Chondrocyte (in vitro differentiated cells): ENCODE results near the gene FAF1. TPM values are rescaled to one million over a fixed set of nuclear protein-coding genes. Genes with fewer than 3 reads are reported as not detected.
"Not testable (repeated sequence)": the region's sequence is repeated elsewhere in the genome, so short reads cannot be mapped to it uniquely, and the experiment has no call there.

Experiments
- DNase-seq: peaks from one replicate; pipeline ENCODE4 v3.0.0; 2021; ENCODE audit warnings: mixed read lengths, low spot score
- H3K27ac Mint-ChIP-seq: one replicate; pipeline ENCODE4 v1.8.0; 2021; ENCODE audit warnings: mild to moderate bottlenecking, moderate library complexity, mixed read lengths; ENCODE audit not compliant: unreplicated experiment
- H3K27me3 Mint-ChIP-seq: 2 replicates; pipeline ENCODE4 v1.8.0; 2021; ENCODE audit warnings: low read depth, mixed read lengths
- H3K36me3 Mint-ChIP-seq: 2 replicates; pipeline ENCODE4 v1.8.0; 2021; ENCODE audit warnings: low read depth, mixed read lengths
- H3K4me1 Mint-ChIP-seq: 2 replicates; pipeline ENCODE4 v1.8.0; 2021; ENCODE audit warnings: low read depth, mild to moderate bottlenecking, mixed read lengths
- H3K4me3 Mint-ChIP-seq: one replicate; pipeline ENCODE4 v1.8.0; 2021; ENCODE audit warnings: mild to moderate bottlenecking, moderate library complexity, mixed read lengths; ENCODE audit not compliant: unreplicated experiment
- H3K9me3 Mint-ChIP-seq: 2 replicates; pipeline ENCODE4 v1.8.0; 2021; ENCODE audit warnings: low read depth, mixed read lengths
- total RNA-seq: library from RNA; stranded (reverse); gene quantifications from 3 replicates; pipeline ENCODE4 v1.2.1, GENCODE V29; 2021
- TF ChIP-seq, protein P1 (sequence below): fragments of 200-600 bp; sonication (generic); IDR thresholded peaks from 2 replicates; pipeline ENCODE4 v1.5.0; 2021; ENCODE audit warnings: antibody characterized with exemption, mild to moderate bottlenecking, moderate library complexity

Gene FAF1
- total RNA-seq, 1 donor from 2014 or later: 38.7 TPM

DNA sequence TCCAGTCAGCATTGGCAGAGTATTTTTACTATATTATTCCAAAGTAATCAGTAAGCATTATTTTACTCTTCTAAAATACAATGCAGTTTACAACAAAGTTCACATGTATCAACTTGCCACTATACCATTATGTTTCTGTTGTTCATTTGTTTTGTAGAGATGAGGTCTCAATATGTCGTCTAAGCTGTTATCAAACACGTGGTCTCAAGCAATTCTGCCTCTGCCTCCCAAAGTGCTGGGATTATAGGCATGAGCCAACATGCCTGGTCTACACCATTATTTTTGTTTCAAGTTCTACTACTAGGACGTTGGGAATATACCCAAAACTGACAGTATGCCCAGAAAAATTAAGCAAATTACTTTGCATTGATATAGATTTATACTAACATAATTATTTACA, 19.8 kb downstream of the FAF1 start:
- H3K27ac Mint-ChIP-seq: no peak overlapping the region
- no peaks in the 10 kb centered on the region for H3K27me3 Mint-ChIP-seq
- H3K36me3 Mint-ChIP-seq: no peaks in the 10 kb centered on the region
- DNase-seq: no peak
- H3K9me3 Mint-ChIP-seq: no peaks in the 10 kb centered on the region
- no peaks in the 10 kb centered on the region for H3K4me1 Mint-ChIP-seq
- no peak overlapping the region for H3K4me3 Mint-ChIP-seq
- TF ChIP-seq, protein P1, sequence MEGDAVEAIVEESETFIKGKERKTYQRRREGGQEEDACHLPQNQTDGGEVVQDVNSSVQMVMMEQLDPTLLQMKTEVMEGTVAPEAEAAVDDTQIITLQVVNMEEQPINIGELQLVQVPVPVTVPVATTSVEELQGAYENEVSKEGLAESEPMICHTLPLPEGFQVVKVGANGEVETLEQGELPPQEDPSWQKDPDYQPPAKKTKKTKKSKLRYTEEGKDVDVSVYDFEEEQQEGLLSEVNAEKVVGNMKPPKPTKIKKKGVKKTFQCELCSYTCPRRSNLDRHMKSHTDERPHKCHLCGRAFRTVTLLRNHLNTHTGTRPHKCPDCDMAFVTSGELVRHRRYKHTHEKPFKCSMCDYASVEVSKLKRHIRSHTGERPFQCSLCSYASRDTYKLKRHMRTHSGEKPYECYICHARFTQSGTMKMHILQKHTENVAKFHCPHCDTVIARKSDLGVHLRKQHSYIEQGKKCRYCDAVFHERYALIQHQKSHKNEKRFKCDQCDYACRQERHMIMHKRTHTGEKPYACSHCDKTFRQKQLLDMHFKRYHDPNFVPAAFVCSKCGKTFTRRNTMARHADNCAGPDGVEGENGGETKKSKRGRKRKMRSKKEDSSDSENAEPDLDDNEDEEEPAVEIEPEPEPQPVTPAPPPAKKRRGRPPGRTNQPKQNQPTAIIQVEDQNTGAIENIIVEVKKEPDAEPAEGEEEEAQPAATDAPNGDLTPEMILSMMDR: no peak

DNA sequence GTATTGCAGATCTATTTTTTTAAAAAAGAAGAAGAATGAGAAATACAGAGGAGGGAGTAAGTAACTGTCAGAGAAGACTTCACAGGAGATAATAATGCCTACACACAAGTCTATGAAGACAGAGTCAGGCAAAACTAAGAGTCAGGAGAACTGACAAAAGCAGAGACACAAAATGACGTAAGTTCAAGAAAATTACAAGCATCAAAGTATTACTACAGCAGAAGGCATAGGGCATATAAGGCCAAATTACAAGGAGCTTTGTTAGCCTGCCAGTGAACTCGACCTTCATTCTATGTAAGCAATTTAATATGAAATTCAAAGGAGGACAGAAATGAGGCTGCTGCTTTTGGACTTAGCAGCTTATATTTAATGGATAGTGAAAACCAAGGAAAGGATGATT, 23.7 kb downstream of the FAF1 start:
- H3K27ac Mint-ChIP-seq: no peak overlapping the region
- no peak for DNase-seq
- H3K4me3 Mint-ChIP-seq: no peak overlapping the region
- TF ChIP-seq, protein P1: no peak
- no peaks in the 10 kb centered on the region for H3K36me3 Mint-ChIP-seq
- no peaks in the 10 kb centered on the region for H3K27me3 Mint-ChIP-seq
- H3K9me3 Mint-ChIP-seq: no peaks in the 10 kb centered on the region
- H3K4me1 Mint-ChIP-seq: no peaks in the 10 kb centered on the region

DNA sequence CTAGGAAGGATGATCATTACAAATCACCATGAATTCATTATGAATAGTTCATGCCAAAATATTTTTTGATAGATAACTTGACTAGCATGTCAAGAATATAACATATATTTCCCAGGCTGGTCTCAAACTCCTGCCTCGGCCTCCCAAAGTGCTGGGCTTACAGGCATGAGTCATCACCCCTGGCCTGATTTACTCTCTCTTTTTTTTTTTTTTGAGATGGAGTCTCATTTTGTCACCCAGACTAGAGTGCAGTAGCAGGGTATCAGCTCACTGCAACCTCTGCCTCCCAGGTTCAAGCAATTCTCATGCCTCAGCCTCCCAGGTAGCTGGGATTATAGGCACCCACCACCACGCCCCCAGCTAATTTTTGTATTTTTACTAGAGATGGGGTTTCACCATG, 24.8 kb downstream of the FAF1 start:
- not testable (repeated sequence) for H3K4me1 Mint-ChIP-seq, H3K27me3 Mint-ChIP-seq, H3K27ac Mint-ChIP-seq, H3K9me3 Mint-ChIP-seq, H3K36me3 Mint-ChIP-seq, H3K4me3 Mint-ChIP-seq, DNase-seq

DNA sequence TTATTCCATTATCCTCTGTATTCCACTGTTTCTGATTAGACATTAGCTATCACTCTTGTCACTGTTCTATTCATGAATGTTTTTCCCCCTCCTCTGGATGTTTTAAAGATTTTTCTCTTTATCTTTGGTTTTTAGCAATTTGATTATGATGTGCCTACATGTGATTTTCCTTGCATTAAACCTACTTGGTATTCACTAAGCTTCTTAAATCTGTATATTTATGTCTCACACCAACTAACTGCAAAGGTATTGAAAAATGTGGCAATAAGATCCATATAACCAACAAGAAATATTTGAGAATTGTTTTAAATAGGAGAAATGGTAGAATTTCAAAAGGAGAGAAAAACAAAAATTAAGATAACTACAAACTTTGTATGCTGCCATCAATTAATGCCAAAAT, 25.2 kb downstream of the FAF1 start:
- no peaks in the 10 kb centered on the region for H3K9me3 Mint-ChIP-seq
- H3K36me3 Mint-ChIP-seq: no peaks in the 10 kb centered on the region
- TF ChIP-seq, protein P1: no peak
- no peaks in the 10 kb centered on the region for H3K27me3 Mint-ChIP-seq
- no peak overlapping the region for H3K27ac Mint-ChIP-seq
- no peak overlapping the region for H3K4me3 Mint-ChIP-seq
- no peaks in the 10 kb centered on the region for H3K4me1 Mint-ChIP-seq
- no peak for DNase-seq

DNA sequence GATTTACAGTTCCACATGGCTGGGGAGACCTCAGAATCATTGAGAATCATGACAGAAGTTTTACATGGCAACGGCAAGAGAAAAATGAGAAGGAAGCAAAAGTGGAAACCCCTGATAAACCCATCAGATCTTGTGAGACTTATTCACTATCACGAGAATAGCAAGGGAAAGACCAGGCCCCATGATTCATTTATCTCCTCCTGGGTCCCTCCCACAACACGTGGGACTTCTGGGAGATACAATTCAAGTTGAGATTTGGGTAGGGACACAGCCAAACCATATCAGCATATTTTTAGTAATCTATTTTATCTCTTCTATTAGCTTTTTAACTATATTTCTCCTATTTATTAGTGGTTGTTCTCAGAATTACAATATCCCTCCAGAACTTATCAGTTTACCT, 26.3 kb downstream of the FAF1 start:
- H3K9me3 Mint-ChIP-seq: not testable (repeated sequence)

DNA sequence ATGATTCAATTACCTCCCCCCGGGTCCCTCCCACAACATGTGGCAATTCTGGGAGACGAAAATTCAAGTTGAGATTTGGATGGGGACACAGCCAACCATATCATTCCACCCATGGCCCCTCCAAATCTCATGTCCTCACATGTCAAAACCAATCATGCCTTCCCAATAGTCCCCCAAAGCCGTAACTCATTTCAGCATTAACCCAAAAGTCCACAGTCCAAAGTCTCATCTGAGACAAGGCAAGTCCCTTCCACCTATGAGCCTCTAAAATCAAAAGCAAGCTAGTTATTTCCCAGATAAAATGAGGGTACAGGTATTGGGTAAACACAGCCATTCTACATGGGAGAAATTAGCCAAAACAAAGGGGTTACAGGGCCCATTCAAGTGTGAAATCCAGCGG, 28.0 kb downstream of the FAF1 start:
- DNase-seq, H3K4me1 Mint-ChIP-seq, H3K4me3 Mint-ChIP-seq, H3K27me3 Mint-ChIP-seq, H3K9me3 Mint-ChIP-seq, H3K36me3 Mint-ChIP-seq, H3K27ac Mint-ChIP-seq: not testable (repeated sequence)

More for the DNA sequence above, 26.3 kb downstream of the FAF1 start:
- DNase-seq, H3K27ac Mint-ChIP-seq, H3K4me3 Mint-ChIP-seq, H3K36me3 Mint-ChIP-seq, H3K27me3 Mint-ChIP-seq, H3K4me1 Mint-ChIP-seq: not testable (repeated sequence)

DNA sequence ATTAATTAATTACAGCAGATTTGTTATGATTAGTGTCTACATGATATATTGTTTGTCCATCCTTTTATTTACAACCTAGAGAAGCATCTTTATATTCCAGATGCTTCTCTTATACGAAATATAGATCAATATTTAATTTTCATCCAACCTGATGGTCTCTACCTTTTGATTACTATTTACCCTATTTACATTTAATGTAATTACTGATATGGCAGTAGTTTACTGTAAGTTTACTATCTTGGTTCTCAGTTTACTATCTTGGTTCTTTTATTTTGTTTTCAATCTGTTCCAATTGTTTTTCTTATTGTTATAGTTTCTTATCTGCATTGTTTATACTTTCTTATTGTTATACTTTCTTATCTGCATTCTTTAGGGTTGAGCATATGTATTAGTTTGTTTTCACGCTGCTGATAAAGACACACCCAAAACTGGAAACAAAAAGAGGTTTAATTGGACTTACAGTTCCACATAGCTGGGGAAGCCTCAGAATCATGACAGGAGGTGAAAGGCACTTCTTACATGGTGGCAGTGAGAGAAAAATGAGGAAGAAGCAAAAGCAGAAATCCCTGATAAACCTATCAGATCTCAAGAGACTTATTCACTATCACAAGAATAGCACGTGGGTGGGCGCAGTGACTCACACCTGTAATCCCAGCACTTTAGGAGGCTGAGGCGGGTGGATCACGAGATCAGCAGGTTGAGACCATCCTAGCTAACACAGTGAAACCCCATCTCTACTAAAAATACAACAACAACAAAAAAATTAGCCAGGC, 28.9 kb downstream of the FAF1 start:
- Mint-ChIP-seq H3K4me1 (no peaks in the 10 kb centered on the region), H3K36me3 (peaks cover 4% of the 10 kb centered on the region), H3K27me3 (no peaks in the 10 kb centered on the region), H3K27ac (no peak overlapping the region), H3K9me3 (peaks cover 3% of the 10 kb centered on the region), H3K4me3 (no peak overlapping the region)
- DNase-seq: no peak
- TF ChIP-seq, protein P1: no peak
